Astrocyte (in vitro differentiated cells and primary cell): Measurements from ENCODE around the gene GPR39. TPM values are rescaled to one million over a fixed set of nuclear protein-coding genes. Genes with fewer than 3 reads are reported as not detected.
A peak's percentile ranks its signal among the peaks of the same experiment; 100 is the strongest.

Experiments
- DNase-seq: peaks from one replicate; pipeline ENCODE4 v3.0.0-alpha.2; 2010; ENCODE audit warnings: low read depth
- FAIRE-seq: peaks from 2 replicates; lab custom pipeline; 2011; peaks lifted over from hg19 to GRCh38; lab: Jason Lieb, UNC
- H2AFZ ChIP-seq: 2 replicates; pipeline ENCODE4 v1.6.0; 2012; ENCODE audit warnings: low read depth, low read length, inconsistent platforms
- H3K27ac ChIP-seq: 2 replicates; pipeline ENCODE4 v1.5.1; 2011; ENCODE audit warnings: low read depth, low read length, inconsistent platforms
- H3K27me3 ChIP-seq: 2 replicates; pipeline ENCODE4 v1.6.0; 2011; ENCODE audit warnings: low read length, inconsistent platforms; ENCODE audit not compliant: insufficient read depth
- H3K36me3 ChIP-seq: 2 replicates; pipeline ENCODE4 v1.5.1; 2011; ENCODE audit warnings: low read length, inconsistent platforms; ENCODE audit not compliant: insufficient read depth
- H3K4me1 ChIP-seq: 2 replicates; pipeline ENCODE4 v1.5.1; 2011; ENCODE audit warnings: low read length, inconsistent platforms; ENCODE audit not compliant: insufficient read depth
- H3K4me2 ChIP-seq: 2 replicates; pipeline ENCODE4 v1.6.0; 2012; ENCODE audit warnings: low read length, inconsistent platforms
- H3K4me3 ChIP-seq: 2 replicates; pipeline ENCODE4 v1.5.1; 2011; ENCODE audit warnings: low read depth, mild to moderate bottlenecking, low read length, inconsistent platforms; ENCODE audit not compliant: insufficient read depth
- H3K79me2 ChIP-seq: 2 replicates; pipeline ENCODE4 v1.6.0; 2012; ENCODE audit warnings: mild to moderate bottlenecking, low read length, inconsistent platforms; ENCODE audit not compliant: insufficient read depth
- H3K9ac ChIP-seq: 2 replicates; pipeline ENCODE4 v1.6.0; 2012; ENCODE audit warnings: mild to moderate bottlenecking, low read length, inconsistent platforms
- H3K9me3 ChIP-seq: 2 replicates; pipeline ENCODE4 v1.5.1; 2012; ENCODE audit warnings: low read depth, mild to moderate bottlenecking, low read length, inconsistent platforms; ENCODE audit not compliant: insufficient read depth
- H4K20me1 ChIP-seq: 2 replicates; pipeline ENCODE4 v1.6.0; 2012; ENCODE audit warnings: low read length, inconsistent platforms; ENCODE audit not compliant: insufficient read depth
- H3K27ac Mint-ChIP-seq: one replicate; pipeline ENCODE4 v1.8.0; 2021; ENCODE audit warnings: mild to moderate bottlenecking, mixed read lengths; ENCODE audit not compliant: unreplicated experiment
- H3K27me3 Mint-ChIP-seq: one replicate; pipeline ENCODE4 v1.8.0; 2021; ENCODE audit warnings: low read depth, mixed read lengths; ENCODE audit not compliant: unreplicated experiment
- H3K36me3 Mint-ChIP-seq: one replicate; pipeline ENCODE4 v1.8.0; 2021; ENCODE audit warnings: low read depth, mixed read lengths; ENCODE audit not compliant: unreplicated experiment
- H3K4me1 Mint-ChIP-seq: one replicate; pipeline ENCODE4 v1.8.0; 2021; ENCODE audit warnings: low read depth, mixed read lengths; ENCODE audit not compliant: unreplicated experiment
- H3K4me3 Mint-ChIP-seq: one replicate; pipeline ENCODE4 v1.8.0; 2021; ENCODE audit warnings: mild to moderate bottlenecking, moderate library complexity, mixed read lengths; ENCODE audit not compliant: unreplicated experiment
- H3K9me3 Mint-ChIP-seq: one replicate; pipeline ENCODE4 v1.8.0; 2021; ENCODE audit warnings: mild to moderate bottlenecking, mixed read lengths; ENCODE audit not compliant: unreplicated experiment
- CTCF ChIP-seq: IDR thresholded peaks from 2 replicates; pipeline ENCODE4 v1.5.1; 2011; ENCODE audit warnings: low read depth, mild to moderate bottlenecking, inconsistent platforms, low read length, moderate library complexity; ENCODE audit not compliant: insufficient read depth
- EZH2 ChIP-seq: IDR thresholded peaks from 2 replicates; pipeline ENCODE4 v1.6.1; 2012; ENCODE audit warnings: mild to moderate bottlenecking, low read length, inconsistent platforms; ENCODE audit not compliant: insufficient read depth
- total RNA-seq: library from RNA; stranded (reverse); gene quantifications from 2 replicates; pipeline ENCODE4 v1.2.1, GENCODE V29; 2021

Gene GPR39
- total RNA-seq, 1 donor from 2014 or later, result 4.4 TPM

- Histone ChIP-seq H3K36me3 (peaks cover 54% of the 10 kb centered on the region), H2AFZ (no peak overlapping the region), H3K9me3 (no peaks in the 10 kb centered on the region), H3K79me2 (peaks cover 59% of the 10 kb centered on the region), H3K9ac (no peak overlapping the region), H3K4me3 (no peak overlapping the region), H3K4me1 (no peaks in the 10 kb centered on the region), H3K4me2 (peak overlapping the region; percentile 40), H3K27me3 (no peaks in the 10 kb centered on the region), H3K27ac (no peak overlapping the region), H4K20me1 (peaks cover 41% of the 10 kb centered on the region)
- no peak for TF ChIP-seq EZH2
- TF ChIP-seq CTCF, result no peak
- FAIRE-seq (no peak), DNase-seq (peak; percentile 69)
- Mint-ChIP-seq H3K4me3 (no peak overlapping the region), H3K27ac (no peak overlapping the region), H3K4me1 (peaks cover 35% of the 10 kb centered on the region), H3K9me3 (no peaks in the 10 kb centered on the region), H3K36me3 (peaks cover 14% of the 10 kb centered on the region), H3K27me3 (no peaks in the 10 kb centered on the region)
These were observed 246.1 kb downstream of the GPR39 start for GRCh38 chr2:132662732-132663131.

GRCh38 chr2:132664096-132664495 is 247.5 kb downstream of the GPR39 start:
- no peaks in the 10 kb centered on the region for H3K27me3 ChIP-seq
- FAIRE-seq, result no peak
- TF ChIP-seq EZH2 (no peak), CTCF (no peak)
- DNase-seq, result peak; percentile 71
- H4K20me1 ChIP-seq, result peaks cover 37% of the 10 kb centered on the region
- Mint-ChIP-seq H3K9me3 (no peaks in the 10 kb centered on the region), H3K36me3 (peaks cover 10% of the 10 kb centered on the region), H3K27ac (no peak overlapping the region), H3K4me3 (no peak overlapping the region), H3K27me3 (no peaks in the 10 kb centered on the region), H3K4me1 (peaks cover 42% of the 10 kb centered on the region)
- no peaks in the 10 kb centered on the region for H3K9me3 ChIP-seq
- peaks cover 62% of the 10 kb centered on the region for H3K79me2 ChIP-seq
- H3K4me1 ChIP-seq, result peaks cover 6% of the 10 kb centered on the region
- H2AFZ ChIP-seq, result no peak overlapping the region
- H3K9ac ChIP-seq, result no peak overlapping the region
- H3K27ac ChIP-seq, result no peak overlapping the region
- peaks cover 43% of the 10 kb centered on the region for H3K36me3 ChIP-seq
- peak overlapping the region; percentile 0 for H3K4me2 ChIP-seq
- no peak overlapping the region for H3K4me3 ChIP-seq

- Mint-ChIP-seq H3K27me3 (no peaks in the 10 kb centered on the region), H3K4me1 (peaks cover 42% of the 10 kb centered on the region), H3K36me3 (peaks cover 5% of the 10 kb centered on the region), H3K9me3 (no peaks in the 10 kb centered on the region), H3K4me3 (no peak overlapping the region), H3K27ac (no peak overlapping the region)
- Histone ChIP-seq H3K27ac (no peak overlapping the region), H3K4me1 (peaks cover 6% of the 10 kb centered on the region), H3K36me3 (peaks cover 28% of the 10 kb centered on the region), H3K4me3 (no peak overlapping the region), H3K79me2 (peaks cover 65% of the 10 kb centered on the region), H3K9me3 (no peaks in the 10 kb centered on the region), H3K27me3 (no peaks in the 10 kb centered on the region), H3K4me2 (peak overlapping the region; percentile 90), H3K9ac (no peak overlapping the region), H2AFZ (no peak overlapping the region), H4K20me1 (peaks cover 27% of the 10 kb centered on the region)
- TF ChIP-seq EZH2 (no peak), CTCF (no peak)
- FAIRE-seq, result no peak
- no peak for DNase-seq
These were observed 249.0 kb downstream of the GPR39 start for GRCh38 chr2:132665401-132666140.
